ENCODE results near the gene CHMP6. TPM values are rescaled to one million over a fixed set of nuclear protein-coding genes. Genes with fewer than 3 reads are reported as not detected.
A peak's percentile ranks its signal among the peaks of the same experiment; 100 is the strongest.

The CHMP6 gene
- total and polyA plus RNA-seq, 2 donors, result 6.3 to 30.8 TPM

DNA sequence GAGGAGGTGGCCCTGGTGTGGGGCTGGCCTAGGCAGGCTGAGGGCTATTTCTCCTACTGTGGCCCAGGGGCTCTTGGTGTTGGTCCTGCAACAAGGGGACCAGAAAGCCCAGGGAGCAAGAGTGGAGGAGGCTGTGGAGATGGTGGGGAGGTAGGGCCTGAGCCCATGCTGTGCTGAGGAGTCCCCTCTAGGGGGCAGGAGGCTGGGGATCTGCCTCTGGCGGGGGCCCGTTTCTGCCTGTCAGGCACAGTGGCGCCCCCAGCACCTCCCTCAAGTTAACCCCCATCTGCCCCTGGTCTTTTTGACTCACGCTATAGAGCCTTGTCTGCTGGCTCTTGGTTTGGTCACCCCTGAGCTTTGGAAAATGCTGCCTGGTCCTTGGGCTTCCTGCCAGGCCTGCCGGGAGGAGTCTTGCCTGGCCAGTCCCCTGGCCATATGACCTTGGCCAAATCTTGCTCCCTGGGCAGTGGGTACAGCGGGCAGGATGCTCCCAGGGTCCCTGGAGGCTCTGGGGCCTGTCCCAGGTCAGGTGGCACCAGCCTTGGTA lies 49.2 kb downstream of the CHMP6 start:
- peaks cover 6 to 15% of the 10 kb centered on the region in 2 donors for H3K27me3 ChIP-seq (ENCODE audit: control insufficient read depth in 2 of 2, insufficient read depth in 1 of 2, low read length in 1 of 2)
- peaks cover 0 to 44% of the 10 kb centered on the region in 2 donors for H3K4me1 ChIP-seq (ENCODE audit: control insufficient read depth in 2 of 2, insufficient read depth in 2 of 2, low read length in 2 of 2)
- DNase-seq (ENCODE audit: low read depth in 6 of 9, low spot score in 9 of 9), result peak in 1 of 9 donors; percentile 29
- H3K4me3 ChIP-seq (ENCODE audit: low read length in 2 of 2), result no peak overlapping the region
- H3K36me3 ChIP-seq (ENCODE audit: control insufficient read depth in 2 of 2, insufficient read depth in 2 of 2, low read length in 1 of 2), result no peaks in the 10 kb centered on the region
- no peak overlapping the region for H3K27ac ChIP-seq (ENCODE audit: low read depth in 1 of 2, low read length in 1 of 2)
- WGBS, result 78% methylated on average over 6 of the region's 6 CpGs
- H3K9me3 ChIP-seq (ENCODE audit: control insufficient read depth in 2 of 2, insufficient read depth in 1 of 2, low read length in 1 of 2), result no peaks in the 10 kb centered on the region

DNA sequence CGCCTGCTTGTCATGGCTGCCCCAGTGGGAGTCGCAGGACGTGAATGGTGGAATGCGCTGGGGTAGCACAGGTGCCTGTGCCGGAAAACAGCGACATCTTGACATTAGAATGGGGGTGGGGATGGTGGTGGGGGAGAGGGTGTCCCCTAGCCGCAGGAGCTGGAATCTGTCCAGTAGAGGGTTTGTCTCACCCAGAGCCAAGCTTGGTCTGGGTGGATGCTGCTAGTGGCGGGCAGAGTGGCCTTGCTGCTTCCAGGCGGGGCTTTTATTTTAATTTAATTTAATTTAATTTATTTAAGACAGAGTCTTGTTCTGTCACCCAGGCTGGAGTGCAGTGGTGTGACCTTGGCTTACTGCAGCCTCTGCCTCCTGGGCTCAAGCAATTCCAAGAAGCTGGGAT lies 51.0 kb downstream of the CHMP6 start:
- Histone ChIP-seq H3K4me1 (ENCODE audit: control insufficient read depth in 2 of 2, insufficient read depth in 2 of 2, low read length in 2 of 2) (peaks cover 0 to 31% of the 10 kb centered on the region in 2 donors), H3K4me3 (ENCODE audit: low read length in 2 of 2) (no peak overlapping the region), H3K9me3 (ENCODE audit: control insufficient read depth in 2 of 2, insufficient read depth in 1 of 2, low read length in 1 of 2) (no peaks in the 10 kb centered on the region), H3K27ac (ENCODE audit: low read depth in 1 of 2, low read length in 1 of 2) (no peak overlapping the region), H3K27me3 (ENCODE audit: control insufficient read depth in 2 of 2, insufficient read depth in 1 of 2, low read length in 1 of 2) (no peaks in the 10 kb centered on the region), H3K36me3 (ENCODE audit: control insufficient read depth in 2 of 2, insufficient read depth in 2 of 2, low read length in 1 of 2) (no peaks in the 10 kb centered on the region)
- 97% methylated on average over 9 of the region's 9 CpGs for WGBS
- no peak for DNase-seq (ENCODE audit: low read depth in 6 of 9, low spot score in 9 of 9)

DNA sequence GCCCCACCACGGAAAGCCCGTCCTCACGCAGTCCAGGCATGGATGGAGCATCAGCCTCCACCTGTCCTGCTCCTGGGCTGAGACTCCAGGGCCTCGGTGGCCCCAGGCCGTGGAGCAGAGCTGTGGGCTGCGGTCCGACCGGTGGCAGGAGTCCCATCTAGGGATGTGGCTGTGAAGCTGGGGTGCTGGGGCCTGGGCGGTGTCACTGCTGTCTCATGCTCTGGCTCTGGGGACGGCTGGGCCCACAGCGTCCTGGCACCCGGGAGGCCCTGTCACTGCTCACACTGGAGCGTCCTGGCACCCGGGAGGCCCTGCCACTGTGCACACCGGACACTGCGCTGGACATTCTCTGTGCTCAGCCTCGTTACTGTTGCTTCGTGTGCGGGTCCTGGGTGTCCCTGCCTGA lies 51.7 kb downstream of the CHMP6 start:
- 96% methylated on average over 19 of the region's 19 CpGs for WGBS
- no peak overlapping the region for H3K27ac ChIP-seq (ENCODE audit: low read depth in 1 of 2, low read length in 1 of 2)
- no peaks in the 10 kb centered on the region for H3K27me3 ChIP-seq (ENCODE audit: control insufficient read depth in 2 of 2, insufficient read depth in 1 of 2, low read length in 1 of 2)
- H3K4me1 ChIP-seq (ENCODE audit: control insufficient read depth in 2 of 2, insufficient read depth in 2 of 2, low read length in 2 of 2), result peaks cover 0 to 31% of the 10 kb centered on the region in 2 donors
- no peak for DNase-seq (ENCODE audit: low read depth in 6 of 9, low spot score in 9 of 9)
- H3K36me3 ChIP-seq (ENCODE audit: control insufficient read depth in 2 of 2, insufficient read depth in 2 of 2, low read length in 1 of 2), result no peaks in the 10 kb centered on the region
- peaks cover 0 to under 1% of the 10 kb centered on the region in 2 donors for H3K9me3 ChIP-seq (ENCODE audit: control insufficient read depth in 2 of 2, insufficient read depth in 1 of 2, low read length in 1 of 2)
- no peak overlapping the region for H3K4me3 ChIP-seq (ENCODE audit: low read length in 2 of 2)

DNA sequence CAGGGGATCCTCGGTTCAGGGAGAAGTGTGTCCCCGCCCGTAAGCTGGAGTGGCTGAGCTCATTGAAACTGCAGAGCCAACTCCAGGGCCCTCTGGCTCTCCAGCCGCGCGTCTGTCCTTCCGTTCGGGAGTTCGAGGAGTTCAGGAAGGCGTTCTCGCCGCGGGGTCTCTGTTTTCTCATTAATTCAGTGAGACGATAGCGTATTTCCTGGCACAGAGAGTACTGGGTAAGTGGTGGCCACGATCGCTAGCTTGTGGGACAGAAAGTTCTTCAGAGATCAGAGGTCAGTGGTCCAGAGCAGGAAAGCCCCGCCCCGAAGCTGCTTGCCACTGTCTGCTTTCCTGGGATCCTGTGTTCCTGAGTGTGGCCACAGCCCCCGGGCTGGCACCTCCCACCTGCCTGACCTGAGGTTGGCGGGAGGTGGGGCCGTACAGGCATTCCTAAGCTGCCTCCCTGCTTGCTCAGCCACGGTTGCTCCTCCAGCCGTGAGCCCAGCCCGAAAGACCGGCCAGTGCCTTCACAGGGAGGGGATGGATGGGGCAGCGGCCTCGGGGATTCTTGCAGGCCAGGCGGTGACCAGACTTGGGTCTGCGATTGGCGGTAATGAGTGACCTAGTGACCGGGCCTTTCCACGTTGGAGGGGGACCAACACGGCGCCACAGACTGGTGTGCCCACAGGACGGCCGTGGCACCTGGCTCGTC lies 52.2 kb downstream of the CHMP6 start:
- 86% methylated on average over 38 of the region's 38 CpGs for WGBS

DNA sequence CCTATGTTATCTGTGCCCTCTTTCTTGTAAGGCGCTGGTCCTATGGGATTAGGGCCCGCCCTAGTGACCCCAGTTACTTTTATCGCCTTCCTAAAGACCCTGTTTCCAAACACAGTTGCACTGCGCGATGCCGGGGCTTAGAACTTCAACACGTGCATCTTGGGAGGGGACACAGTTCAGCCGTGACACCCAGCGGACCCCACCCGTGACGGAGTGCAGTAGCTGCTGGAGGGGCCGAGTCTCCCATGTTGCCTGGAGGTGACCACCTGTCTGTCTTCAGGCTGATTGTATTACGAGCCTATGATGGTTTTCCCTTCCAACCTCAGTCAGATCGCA lies 52.8 kb downstream of the CHMP6 start:
- Histone ChIP-seq H3K4me3 (ENCODE audit: low read length in 2 of 2) (no peak overlapping the region), H3K4me1 (ENCODE audit: control insufficient read depth in 2 of 2, insufficient read depth in 2 of 2, low read length in 2 of 2) (peaks cover 5 to 40% of the 10 kb centered on the region in 2 donors), H3K27ac (ENCODE audit: low read depth in 1 of 2, low read length in 1 of 2) (peak overlapping the region in 1 of 2 donors; percentile 26), H3K27me3 (ENCODE audit: control insufficient read depth in 2 of 2, insufficient read depth in 1 of 2, low read length in 1 of 2) (peaks cover 0 to 3% of the 10 kb centered on the region in 2 donors), H3K9me3 (ENCODE audit: control insufficient read depth in 2 of 2, insufficient read depth in 1 of 2, low read length in 1 of 2) (peaks cover 0 to 5% of the 10 kb centered on the region in 2 donors), H3K36me3 (ENCODE audit: control insufficient read depth in 2 of 2, insufficient read depth in 2 of 2, low read length in 1 of 2) (no peaks in the 10 kb centered on the region)
- 93% methylated on average over 14 of the region's 14 CpGs for WGBS
- DNase-seq (ENCODE audit: low read depth in 6 of 9, low spot score in 9 of 9), result no peak

More for the DNA sequence above, 52.2 kb downstream of the CHMP6 start:
- no peak overlapping the region for H3K27ac ChIP-seq (ENCODE audit: low read depth in 1 of 2, low read length in 1 of 2)
- H3K27me3 ChIP-seq (ENCODE audit: control insufficient read depth in 2 of 2, insufficient read depth in 1 of 2, low read length in 1 of 2), result no peaks in the 10 kb centered on the region
- DNase-seq (ENCODE audit: low read depth in 6 of 9, low spot score in 9 of 9), result no peak
- peaks cover 0 to 5% of the 10 kb centered on the region in 2 donors for H3K9me3 ChIP-seq (ENCODE audit: control insufficient read depth in 2 of 2, insufficient read depth in 1 of 2, low read length in 1 of 2)
- no peaks in the 10 kb centered on the region for H3K36me3 ChIP-seq (ENCODE audit: control insufficient read depth in 2 of 2, insufficient read depth in 2 of 2, low read length in 1 of 2)
- no peak overlapping the region for H3K4me3 ChIP-seq (ENCODE audit: low read length in 2 of 2)
- H3K4me1 ChIP-seq (ENCODE audit: control insufficient read depth in 2 of 2, insufficient read depth in 2 of 2, low read length in 2 of 2), result peaks cover 0 to 35% of the 10 kb centered on the region in 2 donors

DNA sequence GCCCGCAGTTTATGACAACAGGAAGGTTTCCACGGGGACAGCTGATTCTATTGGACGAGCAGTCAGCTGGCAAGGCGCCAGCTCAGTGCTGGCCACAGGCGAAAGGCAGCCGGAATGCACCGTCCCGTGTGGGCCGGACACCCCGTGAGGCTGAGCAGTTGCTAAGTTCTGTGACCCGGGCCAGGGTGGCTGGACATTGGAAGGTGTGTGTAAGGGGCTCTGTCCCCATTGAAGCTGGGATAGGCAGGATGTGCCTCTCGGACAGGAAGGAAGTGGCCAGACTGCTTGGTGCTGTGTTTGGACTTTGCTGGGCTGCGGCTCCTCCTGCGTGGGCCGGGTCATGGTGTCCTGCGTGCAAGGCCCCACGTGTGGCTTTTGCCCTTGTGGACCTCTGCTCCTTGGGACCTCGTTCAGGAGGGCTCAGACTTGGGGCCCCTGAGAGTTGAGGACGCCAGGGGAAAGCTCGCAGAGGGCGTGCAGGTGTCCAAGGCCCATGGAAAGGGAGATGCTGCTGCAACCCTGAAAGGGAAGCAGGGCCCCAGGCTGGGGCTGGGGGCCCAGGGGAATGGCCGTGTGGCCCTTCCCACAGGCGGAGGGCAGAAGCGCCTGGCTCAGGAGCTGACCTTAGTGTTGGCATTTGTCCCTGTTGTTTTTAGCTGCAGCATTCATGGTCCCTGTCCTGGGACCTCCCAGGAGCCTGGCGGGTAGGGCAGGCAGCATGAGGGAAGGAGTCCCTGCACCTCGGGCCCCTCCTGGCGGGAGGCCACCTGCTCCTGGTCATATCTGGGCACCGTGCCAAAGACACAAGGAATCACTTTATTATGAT lies 53.3 kb downstream of the CHMP6 start:
- H3K9me3 ChIP-seq (ENCODE audit: control insufficient read depth in 2 of 2, insufficient read depth in 1 of 2, low read length in 1 of 2), result peaks cover 0 to 5% of the 10 kb centered on the region in 2 donors
- H3K27ac ChIP-seq (ENCODE audit: low read depth in 1 of 2, low read length in 1 of 2), result no peak overlapping the region
- WGBS, result 82% methylated on average over 28 of the region's 28 CpGs
- H3K36me3 ChIP-seq (ENCODE audit: control insufficient read depth in 2 of 2, insufficient read depth in 2 of 2, low read length in 1 of 2), result no peaks in the 10 kb centered on the region
- peaks cover 0 to 3% of the 10 kb centered on the region in 2 donors for H3K27me3 ChIP-seq (ENCODE audit: control insufficient read depth in 2 of 2, insufficient read depth in 1 of 2, low read length in 1 of 2)
- no peak overlapping the region for H3K4me3 ChIP-seq (ENCODE audit: low read length in 2 of 2)
- DNase-seq (ENCODE audit: low read depth in 6 of 9, low spot score in 9 of 9), result no peak
- peaks cover 8 to 43% of the 10 kb centered on the region in 2 donors for H3K4me1 ChIP-seq (ENCODE audit: control insufficient read depth in 2 of 2, insufficient read depth in 2 of 2, low read length in 2 of 2)

DNA sequence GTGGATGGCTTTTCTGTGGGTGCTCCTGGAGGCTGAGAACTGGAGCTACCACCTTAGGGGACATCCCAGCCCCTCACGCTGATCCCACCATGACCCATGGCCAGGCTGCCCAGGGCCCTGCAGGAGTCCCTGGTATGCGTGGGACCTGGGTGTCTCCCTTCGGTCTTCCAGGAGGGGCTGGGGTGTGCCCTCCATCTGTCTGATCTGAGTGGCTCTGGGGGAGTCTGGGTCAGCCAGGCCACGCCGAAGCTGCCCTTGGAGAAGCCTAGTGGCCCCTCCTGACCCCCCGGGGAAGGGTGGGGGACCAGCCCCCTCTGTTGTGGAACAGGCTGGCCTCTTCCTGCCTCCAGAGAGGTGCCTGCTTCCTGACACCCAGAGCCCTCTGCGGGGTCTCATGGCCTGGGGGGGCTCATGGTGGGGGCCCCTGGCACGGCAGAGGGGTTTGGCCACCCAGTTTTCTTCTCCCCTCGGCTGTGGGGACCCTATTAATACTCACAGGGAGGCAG lies 54.0 kb downstream of the CHMP6 start:
- peaks cover 8 to 41% of the 10 kb centered on the region in 2 donors for H3K4me1 ChIP-seq (ENCODE audit: control insufficient read depth in 2 of 2, insufficient read depth in 2 of 2, low read length in 2 of 2)
- no peak overlapping the region for H3K27ac ChIP-seq (ENCODE audit: low read depth in 1 of 2, low read length in 1 of 2)
- DNase-seq (ENCODE audit: low read depth in 6 of 9, low spot score in 9 of 9), result no peak
- no peak overlapping the region for H3K4me3 ChIP-seq (ENCODE audit: low read length in 2 of 2)
- peaks cover 0 to 3% of the 10 kb centered on the region in 2 donors for H3K27me3 ChIP-seq (ENCODE audit: control insufficient read depth in 2 of 2, insufficient read depth in 1 of 2, low read length in 1 of 2)
- WGBS, result 71% methylated on average over 9 of the region's 9 CpGs
- no peaks in the 10 kb centered on the region for H3K36me3 ChIP-seq (ENCODE audit: control insufficient read depth in 2 of 2, insufficient read depth in 2 of 2, low read length in 1 of 2)
- peaks cover 0 to 5% of the 10 kb centered on the region in 2 donors for H3K9me3 ChIP-seq (ENCODE audit: control insufficient read depth in 2 of 2, insufficient read depth in 1 of 2, low read length in 1 of 2)

DNA sequence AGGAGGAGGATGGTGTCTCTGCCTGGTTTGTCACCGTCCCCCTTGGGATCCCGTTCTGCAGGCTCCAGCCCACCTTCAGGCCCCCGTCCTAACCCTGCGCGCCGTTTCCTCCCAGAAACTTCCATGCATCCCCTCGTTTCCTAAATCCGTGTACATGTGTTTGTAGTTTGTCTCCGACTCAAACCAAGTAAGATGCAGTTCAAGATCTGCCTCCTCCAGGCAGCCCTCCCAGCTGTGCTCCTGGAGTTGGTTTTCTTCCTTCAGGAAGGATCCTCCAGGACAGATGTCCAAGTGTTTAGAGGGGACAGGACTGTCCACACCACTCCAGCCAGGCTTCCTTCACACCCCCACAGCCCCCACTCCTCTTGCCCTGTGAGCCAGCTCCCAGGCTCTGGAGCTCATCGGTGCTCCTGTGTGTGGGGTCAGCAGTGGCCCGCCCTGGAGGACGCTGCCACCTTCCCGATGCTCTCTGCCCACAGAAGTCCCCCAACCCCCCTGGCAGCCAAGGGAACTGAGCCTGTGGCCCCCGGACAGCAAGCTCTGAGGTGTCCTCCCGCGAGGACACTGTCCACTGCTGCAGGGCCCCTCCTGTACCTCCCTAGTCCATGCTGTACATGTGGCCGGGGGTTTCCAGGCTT lies 54.6 kb downstream of the CHMP6 start:
- H3K36me3 ChIP-seq (ENCODE audit: control insufficient read depth in 2 of 2, insufficient read depth in 2 of 2, low read length in 1 of 2), result no peaks in the 10 kb centered on the region
- WGBS, result 97% methylated on average over 17 of the region's 17 CpGs
- peaks cover 0 to 5% of the 10 kb centered on the region in 2 donors for H3K9me3 ChIP-seq (ENCODE audit: control insufficient read depth in 2 of 2, insufficient read depth in 1 of 2, low read length in 1 of 2)
- no peak overlapping the region for H3K27ac ChIP-seq (ENCODE audit: low read depth in 1 of 2, low read length in 1 of 2)
- H3K4me3 ChIP-seq (ENCODE audit: low read length in 2 of 2), result no peak overlapping the region
- DNase-seq (ENCODE audit: low read depth in 6 of 9, low spot score in 9 of 9), result no peak
- peaks cover 0 to 3% of the 10 kb centered on the region in 2 donors for H3K27me3 ChIP-seq (ENCODE audit: control insufficient read depth in 2 of 2, insufficient read depth in 1 of 2, low read length in 1 of 2)
- H3K4me1 ChIP-seq (ENCODE audit: control insufficient read depth in 2 of 2, insufficient read depth in 2 of 2, low read length in 2 of 2), result peaks cover 8 to 40% of the 10 kb centered on the region in 2 donors

All from thymus (tissue), 11 donors.